Posterior cingulate gyrus (tissue), 11 donors: ENCODE results near the gene P3H3.

ENCODE experiments used
- DNase-seq, 10 donors: peaks; one replicate each; pipeline versions ENCODE4 v3.0.0 to v3.0.0-alpha.2; 2020 to 2021; ENCODE audit warnings: mixed read lengths in 3 of 10
- intact Hi-C: fragments of 100-400 bp; cut with DNase I; formaldehyde crosslinking; loops from one replicate; pipeline ENCODE4 v1.15.1; 2023

Gene P3H3

DNA sequence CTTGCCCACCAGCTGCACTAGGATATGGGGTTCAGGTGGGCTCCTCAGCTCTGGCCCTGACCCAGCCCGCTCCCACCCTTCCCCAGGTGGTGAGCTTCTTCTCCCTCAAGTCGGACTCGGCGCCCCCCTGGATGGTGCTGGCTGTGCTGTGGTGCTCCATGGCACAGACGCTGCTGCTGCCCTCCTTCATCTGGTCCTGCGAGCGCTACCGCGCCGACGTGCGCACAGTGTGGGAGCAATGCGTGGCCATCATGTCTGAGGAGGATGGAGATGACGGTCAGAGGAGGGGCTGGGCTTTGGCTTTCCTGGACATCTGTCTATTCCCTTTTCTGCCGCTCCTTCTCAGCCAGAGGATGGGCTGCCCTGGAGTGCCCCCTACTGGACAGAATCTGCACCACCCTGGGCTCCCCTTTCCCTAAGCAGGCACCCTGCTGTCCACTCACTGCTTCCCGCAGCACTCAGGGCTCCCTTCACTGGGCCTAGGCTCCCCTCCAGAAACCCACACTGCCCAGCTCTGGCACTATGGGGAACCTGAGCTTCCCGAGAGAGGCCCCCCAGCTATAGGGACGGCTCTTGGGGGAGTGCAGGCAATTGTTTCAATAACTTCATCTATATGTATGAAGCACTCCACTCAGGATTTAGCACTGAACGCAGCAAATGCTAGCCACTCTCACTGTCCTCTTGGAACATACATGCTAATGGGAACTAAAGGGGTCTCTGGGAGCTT, 2.6 kb upstream of the P3H3 start:
- DNase-seq, result peak; percentile 83 to 98 (median 90)
- intact Hi-C loops, result loop anchor here (1.0 to 5.0 kb wide), 2 partner anchors 72 to 88 kb away; partner anchors contain the start of gene MLF2

DNA sequence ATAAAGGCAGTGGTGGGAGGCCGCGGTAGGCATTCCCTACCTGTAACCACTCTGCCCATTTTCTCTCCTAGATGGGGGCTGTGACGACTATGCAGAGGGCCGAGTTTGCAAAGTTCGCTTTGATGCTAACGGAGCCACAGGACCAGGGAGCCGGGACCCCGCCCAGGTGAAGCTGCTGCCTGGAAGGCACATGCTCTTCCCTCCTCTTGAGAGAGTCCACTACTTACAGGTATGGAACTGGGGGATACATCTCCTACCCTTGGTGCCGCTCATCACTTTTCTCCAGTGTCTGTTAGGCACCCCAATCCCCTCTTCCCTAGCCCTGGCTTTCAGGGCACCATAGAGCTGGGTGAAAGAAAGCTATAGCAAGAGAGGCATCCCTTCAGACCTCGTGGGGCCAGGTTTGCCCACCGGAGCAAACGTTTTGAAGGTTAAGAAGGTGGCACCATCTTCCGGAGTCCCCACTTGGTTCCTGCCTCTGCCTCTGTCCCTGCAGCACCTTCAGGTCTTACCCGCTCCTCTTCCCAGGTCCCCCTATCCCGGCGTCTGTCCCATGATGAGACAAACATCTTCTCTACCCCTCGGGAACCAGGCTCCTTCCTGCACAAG, 2.0 kb upstream of the P3H3 start:
- intact Hi-C loops, result loop anchor here (5.0 kb wide), 1 partner anchor 89 kb away; no protein-coding TSS in a partner anchor
- peak in 2 of 10 donors; percentile 60 to 66 for DNase-seq

DNA sequence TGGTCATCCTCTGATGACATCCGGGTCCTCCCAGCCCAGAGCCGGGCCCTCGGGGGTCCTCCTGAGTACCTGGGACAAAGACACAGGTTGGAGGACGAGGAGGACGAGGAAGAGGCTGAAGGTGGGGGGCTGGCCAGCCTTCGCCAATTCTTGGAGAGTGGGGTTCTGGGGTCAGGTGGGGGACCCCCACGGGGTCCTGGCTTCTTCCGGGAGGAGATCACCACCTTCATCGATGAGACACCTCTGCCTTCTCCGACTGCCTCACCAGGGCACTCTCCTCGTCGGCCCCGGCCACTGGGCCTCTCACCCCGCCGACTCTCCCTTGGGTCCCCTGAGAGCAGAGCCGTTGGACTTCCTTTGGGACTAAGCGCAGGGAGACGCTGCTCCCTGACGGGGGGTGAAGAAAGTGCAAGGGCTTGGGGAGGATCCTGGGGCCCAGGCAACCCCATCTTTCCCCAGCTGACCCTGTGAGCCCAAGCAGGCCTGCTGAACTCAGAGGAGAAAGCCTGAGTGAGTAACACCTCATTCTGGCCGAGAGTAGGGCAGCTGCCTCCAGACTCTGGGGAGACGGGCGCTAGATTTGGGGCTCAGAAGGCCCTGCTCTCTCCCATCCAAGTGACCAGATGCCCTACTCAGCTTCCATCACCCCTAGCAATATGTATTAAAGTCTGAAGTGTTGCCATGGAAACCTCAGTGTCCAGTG, 1.3 kb upstream of the P3H3 start:
- peak in 2 of 10 donors; percentile 59 to 66 for DNase-seq
- intact Hi-C loops, result loop anchor here (5.0 kb wide), 1 partner anchor 90 kb away; no protein-coding TSS in a partner anchor

DNA sequence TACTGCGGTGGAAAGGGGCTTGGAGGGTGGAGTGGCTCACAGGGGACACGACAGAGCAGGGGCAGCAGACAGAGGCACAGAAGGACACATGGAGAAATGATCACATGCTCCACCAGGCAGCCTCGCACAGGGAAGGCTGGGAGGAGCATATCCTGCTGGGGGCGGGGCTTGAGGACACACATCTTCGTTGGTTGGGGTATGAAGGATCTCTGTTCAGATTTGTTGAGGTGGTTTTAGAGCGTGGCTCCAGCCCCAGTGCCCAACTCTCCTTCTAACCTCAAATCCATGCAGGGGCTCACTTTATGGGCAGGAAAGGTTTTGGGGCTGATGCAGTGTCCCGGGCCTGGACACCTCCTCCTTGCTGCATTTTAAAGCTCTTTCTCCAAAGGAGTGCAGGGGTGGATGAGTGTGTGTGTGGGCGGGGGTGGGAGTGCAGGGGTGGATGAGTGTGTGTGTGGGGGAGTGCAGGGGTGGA, 733 bp upstream of the P3H3 start:
- DNase-seq, result peak; percentile 62 to 97 (median 84)
- intact Hi-C loops, result loop anchor here (5.0 kb wide), 1 partner anchor 90 kb away; no protein-coding TSS in a partner anchor

DNA sequence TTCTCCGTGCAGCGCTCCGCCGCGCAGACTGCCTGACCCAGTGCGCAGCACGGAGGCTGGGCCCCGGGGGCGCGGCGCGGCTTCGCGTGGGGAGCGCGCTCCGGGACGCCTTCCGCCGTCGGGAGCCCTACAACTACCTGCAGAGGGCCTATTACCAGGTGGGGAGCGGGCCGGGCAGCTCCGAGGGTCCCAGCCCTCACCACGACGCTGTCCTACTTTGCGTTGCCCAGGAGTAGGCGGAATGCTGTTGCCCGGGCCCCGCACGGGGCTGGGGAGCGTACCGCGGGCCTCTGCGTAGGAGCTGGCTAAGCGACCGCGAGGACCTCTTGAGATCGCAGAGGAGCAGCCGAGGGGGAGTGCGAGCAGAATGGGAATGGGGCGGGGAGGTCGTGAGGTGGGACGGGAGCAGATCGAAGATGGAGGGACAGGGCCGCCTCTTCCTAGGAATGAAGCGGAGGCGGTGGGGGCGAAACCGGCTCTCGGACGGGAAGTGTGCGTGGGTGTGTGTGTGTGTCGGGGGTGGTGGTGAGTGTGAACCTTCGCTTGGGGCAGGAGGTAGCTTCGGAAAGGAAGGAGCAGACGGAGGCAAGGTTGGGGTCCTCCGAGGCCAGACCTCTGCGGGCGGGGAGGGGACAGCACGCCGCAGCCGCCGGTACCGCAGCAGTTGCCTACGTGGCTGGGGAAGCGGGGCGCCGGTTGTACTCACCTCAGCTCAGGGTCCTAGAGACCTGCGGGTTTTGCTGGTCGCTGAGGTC, 751 bp downstream of the P3H3 start:
- DNase-seq, result peak in 8 of 10 donors; percentile 50 to 94 (median 70)
- intact Hi-C loops, result loop anchor here (5.0 kb wide), 1 partner anchor 92 kb away; no protein-coding TSS in a partner anchor

DNA sequence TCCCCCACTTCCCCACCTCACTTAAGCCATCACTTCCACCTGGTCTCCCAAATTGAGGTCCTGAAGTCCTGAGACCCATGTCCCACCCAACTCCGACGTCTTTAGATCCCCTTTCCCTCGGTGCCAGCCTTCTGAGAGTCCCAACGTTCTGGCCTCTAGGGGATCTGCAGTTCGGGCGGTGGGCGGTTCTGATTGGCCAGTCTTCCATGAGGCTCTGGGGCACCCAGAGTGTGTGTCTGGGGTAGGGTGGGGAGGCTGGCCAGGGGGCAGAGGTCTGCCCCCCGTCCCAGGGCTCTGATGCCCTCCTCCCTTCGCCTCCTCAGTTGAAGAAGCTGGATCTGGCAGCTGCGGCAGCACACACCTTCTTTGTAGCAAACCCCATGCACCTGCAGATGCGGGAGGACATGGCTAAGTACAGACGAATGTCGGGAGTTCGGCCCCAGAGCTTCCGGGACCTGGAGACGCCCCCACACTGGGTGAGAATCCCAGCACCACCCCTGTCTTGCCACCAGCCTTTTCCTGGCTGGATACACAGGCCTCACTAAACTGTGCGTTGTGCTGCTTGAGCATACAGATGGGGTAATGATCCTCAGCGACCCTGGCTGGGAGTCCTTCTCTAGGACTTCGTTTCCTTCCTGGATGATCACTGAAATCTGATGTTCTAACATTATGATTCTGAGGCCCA, 1.5 kb downstream of the P3H3 start:
- intact Hi-C loops, result loop anchor here (5.0 kb wide), 1 partner anchor 92 kb away; no protein-coding TSS in a partner anchor
- DNase-seq, result peak in 3 of 10 donors; percentile 54 to 87 (median 87)

DNA sequence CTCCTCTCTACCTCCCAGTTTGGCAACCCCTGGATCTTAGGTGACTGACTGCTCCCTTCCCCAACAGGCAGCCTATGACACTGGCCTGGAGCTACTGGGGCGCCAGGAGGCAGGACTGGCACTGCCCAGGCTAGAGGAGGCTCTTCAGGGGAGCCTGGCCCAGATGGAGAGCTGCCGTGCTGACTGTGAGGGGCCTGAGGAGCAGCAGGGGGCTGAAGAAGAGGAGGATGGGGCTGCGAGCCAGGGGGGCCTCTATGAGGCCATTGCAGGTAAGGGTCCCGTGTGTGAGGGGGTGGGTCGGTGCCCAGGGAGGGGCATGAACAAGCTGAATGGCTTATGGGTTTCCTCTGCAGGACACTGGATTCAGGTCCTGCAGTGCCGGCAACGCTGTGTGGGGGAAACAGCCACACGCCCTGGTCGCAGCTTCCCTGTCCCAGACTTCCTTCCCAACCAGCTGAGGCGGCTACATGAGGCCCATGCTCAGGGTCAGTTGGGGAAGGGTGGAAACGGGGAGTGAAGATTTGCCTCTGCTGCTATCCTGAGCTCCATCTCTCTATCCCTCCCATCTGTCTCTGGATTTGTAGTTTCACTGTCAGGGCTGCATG, 2.2 kb downstream of the P3H3 start:
- intact Hi-C loops, result no loop called here
- DNase-seq, result peak in 2 of 10 donors; percentile 57 to 66

DNA sequence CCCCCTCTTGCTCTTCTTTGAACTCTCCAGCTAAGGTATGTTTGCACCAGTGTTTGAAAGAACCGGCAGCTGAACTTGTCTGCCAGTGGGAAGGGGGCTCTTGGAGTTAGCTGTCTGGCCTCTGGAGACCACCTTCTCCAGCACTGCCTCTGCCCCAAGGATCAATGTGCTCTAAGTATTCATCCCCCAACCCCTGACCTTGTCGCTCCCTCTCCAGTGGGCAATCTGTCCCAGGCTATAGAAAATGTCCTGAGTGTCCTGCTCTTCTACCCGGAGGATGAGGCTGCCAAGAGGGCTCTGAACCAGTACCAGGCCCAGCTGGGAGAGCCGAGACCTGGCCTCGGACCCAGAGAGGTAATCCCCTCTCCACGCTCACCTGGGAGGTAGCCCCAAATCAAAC, 2.8 kb downstream of the P3H3 start:
- DNase-seq, result no peak
- intact Hi-C loops, result no loop called here

DNA sequence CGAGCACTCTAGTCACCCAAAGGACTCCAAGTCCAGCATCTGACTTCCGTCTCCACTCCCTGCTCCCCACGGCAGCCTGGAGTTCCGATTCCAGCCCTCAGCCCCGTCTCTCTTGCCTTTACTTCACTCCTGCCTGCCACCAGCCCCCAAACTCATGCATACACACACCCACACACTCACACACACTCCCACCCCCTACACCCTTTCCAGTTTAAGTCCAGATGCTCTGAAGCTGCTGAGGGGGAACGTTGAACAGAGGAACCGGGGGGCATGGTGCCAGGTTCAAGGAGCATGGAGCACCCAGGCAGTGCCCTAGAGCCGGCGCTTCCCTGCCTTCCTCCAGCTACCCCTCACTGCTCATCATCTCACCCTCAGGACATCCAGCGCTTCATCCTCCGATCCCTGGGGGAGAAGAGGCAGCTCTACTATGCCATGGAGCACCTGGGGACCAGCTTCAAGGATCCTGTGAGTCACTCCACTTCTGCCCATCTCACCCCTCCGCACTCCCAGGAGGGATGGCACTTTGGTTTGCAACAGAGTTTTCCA, 3.3 kb downstream of the P3H3 start:
- intact Hi-C loops, result no loop called here
- peak in 2 of 10 donors; percentile 53 to 69 for DNase-seq

DNA sequence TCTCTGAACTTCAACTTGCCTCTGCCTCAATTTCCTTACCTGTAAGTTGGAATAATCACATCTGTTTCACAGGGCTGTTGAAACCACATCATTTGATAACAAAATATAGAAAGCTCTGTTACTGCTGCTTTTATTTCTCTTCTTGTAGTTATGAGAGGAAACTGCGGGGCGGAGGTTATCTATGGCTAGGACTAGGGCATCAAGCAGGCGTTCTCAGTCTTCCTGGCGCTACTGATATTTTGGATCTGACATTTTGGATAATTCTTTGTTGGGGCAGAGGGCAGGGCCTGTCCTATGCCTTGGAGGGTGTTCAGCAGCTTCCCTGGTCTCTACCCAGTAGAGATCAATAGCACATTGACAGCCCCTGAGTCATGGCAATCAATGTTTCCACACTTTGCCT, 3.9 kb downstream of the P3H3 start:
- intact Hi-C loops, result no loop called here
- peak in 1 of 10 donors; percentile 22 for DNase-seq

DNA sequence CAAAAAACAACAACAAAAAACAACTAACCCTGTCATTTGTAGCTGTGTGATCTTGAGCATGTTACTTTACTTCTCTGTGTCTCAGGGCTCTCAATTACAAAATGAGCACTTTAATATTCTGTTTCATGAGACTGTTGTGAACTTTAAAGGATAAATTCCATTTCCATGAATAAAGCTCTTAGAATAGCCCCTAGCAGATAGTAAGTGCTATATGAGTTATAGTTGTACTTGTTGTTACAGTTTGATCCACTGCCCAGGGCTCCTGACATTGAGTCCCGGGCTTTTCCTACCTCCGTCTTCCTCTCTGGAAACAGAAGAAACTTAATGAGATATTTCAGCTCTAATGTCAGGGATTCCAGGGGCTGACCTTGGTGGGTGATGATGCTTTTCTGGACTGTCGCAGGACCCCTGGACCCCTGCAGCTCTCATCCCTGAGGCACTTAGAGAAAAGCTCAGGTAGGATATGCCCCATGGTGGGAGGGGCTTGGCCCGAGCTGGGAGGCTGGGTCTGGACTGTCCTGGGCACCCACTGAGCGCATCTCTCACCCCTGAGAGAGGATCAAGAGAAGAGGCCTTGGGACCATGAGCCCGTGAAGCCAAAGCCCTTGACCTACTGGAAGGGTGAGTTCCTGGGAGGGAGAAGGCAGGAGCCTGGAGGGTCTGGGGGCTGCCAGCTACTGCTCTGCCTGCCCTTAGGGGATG, 5.1 kb downstream of the P3H3 start:
- DNase-seq, result no peak
- intact Hi-C loops, result no loop called here

DNA sequence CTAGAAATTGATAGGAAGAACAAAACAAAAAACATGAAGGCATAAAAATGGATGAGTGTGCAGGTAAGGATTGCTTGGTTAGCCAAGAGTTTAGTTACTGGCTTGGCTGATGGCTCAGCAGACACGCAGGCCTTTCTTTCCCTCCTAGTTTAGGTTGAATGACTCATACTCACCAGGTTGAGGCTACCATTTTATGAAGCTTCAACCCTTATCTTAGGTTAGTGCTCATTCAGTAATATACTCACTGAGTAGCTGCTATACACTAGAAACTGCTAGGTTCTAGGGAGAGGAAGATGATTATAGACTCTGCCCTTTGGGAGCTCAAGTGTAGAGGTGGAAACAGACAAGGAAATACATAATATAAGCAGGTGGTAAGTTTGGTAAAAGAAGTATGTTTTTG, 6.0 kb downstream of the P3H3 start:
- DNase-seq, result no peak
- intact Hi-C loops, result no loop called here

DNA sequence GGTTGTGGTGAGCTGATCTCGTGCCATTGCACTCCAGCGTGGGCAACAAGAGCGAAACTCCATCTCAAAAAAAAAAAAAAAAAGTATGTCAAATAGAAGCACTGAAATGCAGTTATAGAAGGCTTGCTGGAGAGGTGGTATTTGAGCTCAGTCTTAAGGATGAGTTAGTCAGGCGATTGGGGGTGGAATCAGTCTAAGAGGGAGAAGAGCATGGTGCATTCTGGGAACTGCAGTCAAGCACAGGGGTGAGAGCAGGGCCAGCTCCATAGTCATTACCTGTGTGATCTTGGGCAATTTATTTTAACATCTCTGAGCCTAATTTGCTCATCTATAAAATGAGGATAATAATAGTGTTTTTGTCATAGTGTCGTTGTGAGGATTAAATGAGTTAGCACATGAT, 6.7 kb downstream of the P3H3 start:
- DNase-seq, result no peak
- intact Hi-C loops, result no loop called here

DNA sequence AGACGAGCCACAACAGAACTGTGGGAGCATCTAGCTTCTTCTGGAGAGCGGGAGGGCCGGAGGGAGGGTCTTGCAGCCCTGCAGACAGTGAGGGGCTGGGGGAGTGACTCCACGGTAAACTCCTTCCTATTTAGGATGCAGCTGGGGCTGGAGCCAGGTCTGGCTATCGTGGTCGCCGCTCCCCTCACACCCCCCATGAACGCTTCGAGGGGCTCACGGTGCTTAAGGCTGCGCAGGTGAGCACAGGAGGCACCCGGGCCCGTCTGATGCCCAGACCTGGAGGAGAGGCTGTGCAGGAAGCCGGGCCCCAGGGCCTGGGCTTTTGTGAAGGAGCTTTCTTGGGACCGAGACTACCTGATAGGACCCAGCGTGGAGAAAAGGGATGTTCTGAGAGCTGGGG, 8.6 kb downstream of the P3H3 start:
- peak in 1 of 10 donors; percentile 73 for DNase-seq
- intact Hi-C loops, result no loop called here

DNA sequence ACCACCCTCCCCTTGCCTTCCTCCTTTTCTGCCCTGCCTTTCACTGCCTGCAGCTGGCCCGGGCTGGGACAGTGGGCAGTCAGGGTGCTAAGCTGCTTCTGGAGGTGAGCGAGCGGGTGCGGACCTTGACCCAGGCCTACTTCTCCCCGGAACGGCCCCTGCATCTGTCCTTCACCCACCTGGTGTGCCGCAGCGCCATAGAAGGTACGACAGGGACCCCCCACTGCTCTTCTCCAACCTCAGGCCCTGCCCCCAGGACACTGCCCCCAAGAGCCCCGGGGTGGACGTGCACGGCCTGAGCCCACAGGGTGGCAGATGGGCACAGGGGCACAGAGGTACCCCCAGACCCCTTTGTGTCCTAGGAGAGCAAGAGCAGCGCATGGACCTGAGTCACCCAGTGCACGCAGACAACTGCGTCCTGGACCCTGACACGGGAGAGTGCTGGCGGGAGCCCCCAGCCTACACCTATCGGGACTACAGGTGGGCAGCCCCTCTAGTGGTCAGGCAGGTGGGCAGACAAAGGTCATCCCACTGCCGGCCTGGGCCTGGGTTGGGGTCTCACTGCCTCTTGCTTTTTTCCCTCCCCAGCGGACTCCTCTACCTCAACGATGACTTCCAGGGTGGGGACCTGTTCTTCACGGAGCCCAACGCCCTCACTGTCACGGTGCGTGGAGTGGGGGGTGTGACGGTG, 9.3 kb downstream of the P3H3 start:
- DNase-seq, result peak in 1 of 10 donors; percentile 71
- intact Hi-C loops, result no loop called here

DNA sequence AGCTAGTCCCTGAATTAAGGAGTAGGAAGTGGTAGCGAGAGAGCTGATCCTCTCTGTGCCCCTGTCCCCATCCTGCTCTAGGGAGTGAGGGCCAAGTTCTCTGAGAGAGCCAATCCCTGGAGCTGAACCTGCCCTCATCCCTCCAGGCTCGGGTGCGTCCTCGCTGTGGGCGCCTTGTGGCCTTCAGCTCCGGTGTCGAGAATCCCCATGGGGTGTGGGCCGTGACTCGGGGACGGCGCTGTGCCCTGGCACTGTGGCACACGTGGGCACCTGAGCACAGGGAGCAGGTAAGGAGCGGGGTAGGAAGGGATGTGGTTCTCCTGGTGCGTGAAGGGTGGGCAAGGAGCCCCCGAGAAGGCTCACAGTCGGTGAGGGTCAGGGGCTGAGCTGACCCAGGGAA, 10.6 kb downstream of the P3H3 start:
- intact Hi-C loops, result no loop called here
- peak in 1 of 10 donors; percentile 30 for DNase-seq

DNA sequence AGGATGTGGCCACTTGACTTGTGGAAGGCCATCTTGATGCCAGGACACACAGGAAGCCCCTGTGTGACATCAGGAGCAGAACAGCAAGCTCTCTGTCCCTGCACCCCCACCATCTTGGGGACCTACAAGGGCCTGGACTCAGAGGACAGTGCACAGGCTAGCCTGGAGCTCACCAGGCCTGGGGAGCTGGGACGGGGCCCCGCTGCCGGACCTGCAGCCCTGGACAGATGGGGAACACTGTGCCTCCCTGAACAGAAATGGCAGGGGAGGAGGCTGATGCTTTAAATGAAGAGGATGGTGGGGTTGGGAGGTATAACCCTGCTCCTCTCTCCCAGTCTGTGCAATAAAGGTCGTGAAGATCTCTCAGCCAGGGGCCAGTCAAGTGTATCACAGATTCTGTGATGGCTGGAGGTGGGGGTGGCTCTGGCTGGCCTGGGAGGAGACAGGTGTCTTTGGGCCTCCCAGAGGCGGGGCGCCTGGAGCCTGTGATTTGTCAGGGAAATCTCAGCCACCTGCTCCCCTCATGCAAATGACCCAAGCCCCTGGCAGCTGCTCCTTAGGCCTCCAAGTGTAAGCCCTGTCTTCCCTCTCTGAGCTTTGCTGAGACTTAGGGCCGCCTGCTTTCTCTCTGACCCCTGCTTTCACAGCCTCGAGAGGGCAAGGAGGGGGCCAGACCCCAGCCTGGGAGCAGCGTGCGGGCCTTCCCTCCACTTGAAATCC, 11.4 kb downstream of the P3H3 start:
- intact Hi-C loops, result no loop called here
- DNase-seq, result peak in 2 of 10 donors; percentile 68 to 77
